Heart left ventricle (tissue), 13 donors: Measurements from ENCODE around the gene FTCDNL1.

ENCODE experiments used
- CTCF ChIP-seq, 12 donors: fragments of 200-600 bp; sonication (generic) in 4 of 12; IDR thresholded peaks; one replicate each; pipeline versions ENCODE4 v1.5.0 to v1.8.0; 2018 to 2022; ENCODE audit warnings: antibody characterized with exemption in 12 of 12, mild to moderate bottlenecking in 5 of 12
- POLR2A ChIP-seq, 2 donors: fragments of 450-650 bp; IDR thresholded peaks; one replicate each; pipeline ENCODE4 v1.6.1; 2017; ENCODE audit warnings: antibody characterized with exemption in 2 of 2, mild to moderate bottlenecking in 2 of 2, moderate library complexity in 2 of 2
- donor health status: ischemic (EF 13 %, LVEDD 7.1; RV severe dilation, severe dysfunction).
- donor health status: DM: no; HTN: yes; CAD: no.
- donor health status: DM: no; HTN: no; CAD: no.
- donor health status: ischemic (EF 25% LVEDD 6.9; RV normal size, moderate dysfunction).
- donor health status: ischemic (EF 25% LVEDD 5.7; RV mildly dilated, moderate dysfunction).
- donor health status: ischemic (EF 35%, LVEDD 5.7; RV mildly dilated, moderate dysfunction).
- donor health status: nonischemic (EF 11% LVEDD 7.7; RV severe dilation, severe dysfunction).
- donor health status: DM: yes; HTN: yes; CAD: no.
- donor health status: PGD.
- donor health status: ischemic (EF 29% LVEDD 5.4; RV normal size, mild dysfunction).
- donor health status: nonischemic (EF 23%, LVEDD 6.1; RV moderate dilation, normal function).

GRCh38 chr2:199717587-199717907 is 133.4 kb downstream of the FTCDNL1 start:
- TF ChIP-seq CTCF (IDR thresholded peaks at IDR 0.05) (no peak), POLR2A (IDR thresholded peaks at IDR 0.05) (no peak)
